OCI-LY1 (cell line): ENCODE measurements around the gene CNDP1.

Source experiments
- H2AFZ ChIP-seq: fragments of 200-600 bp; sonication (generic), shearing (Covaris generic); 2 replicates; pipeline ENCODE4 v1.6.0; 2014; ENCODE audit warnings: antibody characterized with exemption, mild to moderate bottlenecking, low read length
- H3F3A ChIP-seq: fragments of 200-600 bp; sonication (generic), shearing (Covaris generic); 2 replicates; pipeline ENCODE4 v1.6.0; 2014; ENCODE audit warnings: mild to moderate bottlenecking, antibody characterized with exemption, low read length, moderate library complexity; ENCODE audit not compliant: insufficient read depth
- H3K27ac ChIP-seq: fragments of 200-600 bp; sonication (generic); 2 replicates; pipeline ENCODE4 v1.5.1; 2014; ENCODE audit warnings: low read length, mixed run types, mild to moderate bottlenecking, low read depth; ENCODE audit not compliant: poor library complexity, severe bottlenecking
- H3K27me3 ChIP-seq: fragments of 200-600 bp; sonication (generic); 2 replicates; pipeline ENCODE4 v1.6.0; 2014; ENCODE audit warnings: antibody characterized with exemption, mild to moderate bottlenecking, low read length, moderate library complexity; ENCODE audit not compliant: insufficient read depth
- H3K36me3 ChIP-seq: fragments of 200-600 bp; sonication (generic); 2 replicates; pipeline ENCODE4 v1.6.1; 2014; ENCODE audit warnings: mild to moderate bottlenecking, antibody characterized with exemption, low read length, moderate library complexity, mixed read lengths; ENCODE audit not compliant: insufficient read depth
- H3K4me1 ChIP-seq: fragments of 200-600 bp; sonication (generic); 2 replicates; pipeline ENCODE4 v1.5.1; 2014; ENCODE audit warnings: mild to moderate bottlenecking, low read length, moderate library complexity; ENCODE audit not compliant: insufficient read depth, severe bottlenecking
- H3K4me2 ChIP-seq: fragments of 200-600 bp; sonication (generic), shearing (Covaris generic); 2 replicates; pipeline ENCODE4 v1.6.1; 2014; ENCODE audit warnings: low read length
- H3K4me3 ChIP-seq: fragments of 200-600 bp; sonication (generic); 2 replicates; pipeline ENCODE4 v1.5.1; 2014; ENCODE audit warnings: low read length, low read depth, mild to moderate bottlenecking, mixed read lengths; ENCODE audit not compliant: poor library complexity, severe bottlenecking
- H3K79me2 ChIP-seq: fragments of 200-600 bp; shearing (Covaris generic); 2 replicates; pipeline ENCODE4 v1.6.1; 2016; ENCODE audit warnings: mixed run types, low read length, mixed read lengths; ENCODE audit not compliant: insufficient read depth
- H3K9ac ChIP-seq: fragments of 200-600 bp; sonication (generic), shearing (Covaris generic); 2 replicates; pipeline ENCODE4 v1.6.1; 2014; ENCODE audit warnings: mild to moderate bottlenecking, low read length, mixed read lengths
- H3K9me2 ChIP-seq: fragments of 200-600 bp; sonication (generic), shearing (Covaris generic); 2 replicates; pipeline ENCODE4 v1.6.1; 2014; ENCODE audit warnings: low read depth, mild to moderate bottlenecking, low read length, mixed read lengths
- H3K9me3 ChIP-seq: fragments of 200-600 bp; shearing (Covaris generic); 2 replicates; pipeline ENCODE4 v1.6.1; 2014; ENCODE audit warnings: low read length, mixed read lengths
- H4K20me1 ChIP-seq: fragments of 200-600 bp; sonication (generic), shearing (Covaris generic); 2 replicates; pipeline ENCODE4 v1.6.0; 2016; ENCODE audit warnings: mild to moderate bottlenecking, low read length; ENCODE audit not compliant: insufficient read depth
- CTCF ChIP-seq: fragments of 200-600 bp; sonication (generic), shearing (Covaris generic); IDR thresholded peaks from 2 replicates; pipeline ENCODE4 v1.5.1; 2017; ENCODE audit warnings: mild to moderate bottlenecking, antibody characterized with exemption, low read length, moderate library complexity, mixed read lengths
- EZH2 ChIP-seq: fragments of 200-600 bp; sonication (generic), shearing (Covaris generic); IDR thresholded peaks from 2 replicates; pipeline ENCODE4 v1.8.0; 2017; ENCODE audit warnings: borderline replicate concordance, mixed run types, mild to moderate bottlenecking, antibody characterized with exemption, low read length, moderate library complexity, mixed read lengths

The CNDP1 gene

GRCh38 chr18:74597662-74598349 lies 63.5 kb downstream of the CNDP1 start, which contains the start of gene ZNF407:
Gene ZNF407, plus strand, starts transcription at chr18:74597870. Its CDS starts 33,150 bp downstream, at chr18:74631020.
- peak within 1 kb of the TSS; percentile 91 for H3K4me2 ChIP-seq
- TF ChIP-seq CTCF (no peak), EZH2 (no peak)
- peaks cover 29% of the 10 kb centered on the region for H3K4me1 ChIP-seq
- peaks cover 21% of the 10 kb centered on the region for H3K36me3 ChIP-seq
- H3K9me3 ChIP-seq: no peaks in the 10 kb centered on the region
- H3K9ac ChIP-seq: peak within 1 kb of the TSS; percentile 90
- H3K9me2 ChIP-seq: no peaks in the 10 kb centered on the region
- peak within 1 kb of the TSS; percentile 23; the same call in 1 of the 2 replicates for H2AFZ ChIP-seq
- H4K20me1 ChIP-seq: no peaks in the 10 kb centered on the region
- H3K27ac ChIP-seq: peak within 1 kb of the TSS; percentile 77
- H3K27me3 ChIP-seq: no peaks in the 10 kb centered on the region
- peak within 1 kb of the TSS; percentile 89 for H3K4me3 ChIP-seq
- H3F3A ChIP-seq: no peaks in the 10 kb centered on the region
- H3K79me2 ChIP-seq: peaks cover 20% of the 10 kb centered on the region

- H3K27me3 ChIP-seq: no peaks in the 10 kb centered on the region
- peaks cover 29% of the 10 kb centered on the region for H3K4me1 ChIP-seq
- H4K20me1 ChIP-seq: no peaks in the 10 kb centered on the region
- peak overlapping the region; percentile 89 for H3K4me3 ChIP-seq
- no peak overlapping the region for H2AFZ ChIP-seq
- H3K79me2 ChIP-seq: peaks cover 20% of the 10 kb centered on the region
- H3K9me3 ChIP-seq: no peaks in the 10 kb centered on the region
- H3K36me3 ChIP-seq: peaks cover 14% of the 10 kb centered on the region
- peak overlapping the region; percentile 90 for H3K9ac ChIP-seq
- H3F3A ChIP-seq: no peaks in the 10 kb centered on the region
- H3K9me2 ChIP-seq: no peaks in the 10 kb centered on the region
- TF ChIP-seq CTCF (peak; percentile 24; the same call in 1 of the 2 replicates), EZH2 (no peak)
- peak overlapping the region; percentile 91 for H3K4me2 ChIP-seq
- peak overlapping the region; percentile 77 for H3K27ac ChIP-seq
Observed at GRCh38 chr18:74598350-74599001, 64.2 kb downstream of the CNDP1 start.

GRCh38 chr18:74604361-74604760 lies 70.1 kb downstream of the CNDP1 start:
- no peaks in the 10 kb centered on the region for H3F3A ChIP-seq
- H3K9ac ChIP-seq: no peak overlapping the region
- H3K4me1 ChIP-seq: peaks cover 4% of the 10 kb centered on the region
- no peaks in the 10 kb centered on the region for H3K9me3 ChIP-seq
- no peak overlapping the region for H3K27ac ChIP-seq
- TF ChIP-seq CTCF: no peak
- TF ChIP-seq EZH2: no peak
- no peak overlapping the region for H3K4me3 ChIP-seq
- no peak overlapping the region for H3K4me2 ChIP-seq
- H3K36me3 ChIP-seq: no peaks in the 10 kb centered on the region
- H4K20me1 ChIP-seq: no peaks in the 10 kb centered on the region
- H3K9me2 ChIP-seq: no peaks in the 10 kb centered on the region
- H2AFZ ChIP-seq: no peak overlapping the region
- no peaks in the 10 kb centered on the region for H3K27me3 ChIP-seq
- peaks cover 28% of the 10 kb centered on the region for H3K79me2 ChIP-seq
